Body of pancreas (tissue), 4 donors: ENCODE data around the gene DGKQ. TPM values are rescaled to one million over a fixed set of nuclear protein-coding genes. Genes with fewer than 3 reads are reported as not detected.

Experiments
- ATAC-seq: fragments of 150-250 bp; one replicate; pipeline ENCODE4 v1.9.1; 2016
- DNase-seq, 4 donors: peaks; one replicate each; pipeline ENCODE4 v3.0.0-alpha.2; 2019
- H3K27ac ChIP-seq, 4 donors: fragments of 200-600 bp; sonication (generic); 1 replicate in 3 of 4; 2 replicates in 1 of 4; pipeline versions ENCODE4 v1.5.1 to v1.6.1; 2016 to 2019; ENCODE audit warnings: mild to moderate bottlenecking in 1 of 4, mixed read lengths in 1 of 4, moderate library complexity in 1 of 4
- H3K27me3 ChIP-seq, 2 donors: fragments of 200-600 bp; sonication (generic); one replicate each; pipeline ENCODE4 v1.6.0; 2016; ENCODE audit warnings: mild to moderate bottlenecking in 1 of 2
- H3K36me3 ChIP-seq, 2 donors: fragments of 200-600 bp; sonication (generic); replicated peaks in 1 of 2; 2 replicates each; pipeline ENCODE4 v1.5.1; 2016; ENCODE audit warnings: low read depth in 2 of 2; ENCODE audit not compliant: insufficient read depth in 1 of 2
- H3K4me1 ChIP-seq: fragments of 200-600 bp; sonication (generic); one replicate; pipeline ENCODE4 v1.6.0; 2016
- H3K4me3 ChIP-seq, 2 donors: fragments of 200-600 bp; sonication (generic); 1 replicate in 1 of 2; 2 replicates in 1 of 2; pipeline ENCODE4 v1.5.1; 2016 to 2019
- H3K9me3 ChIP-seq, 3 donors: fragments of 200-600 bp; sonication (generic); 1 replicate in 2 of 3; 2 replicates in 1 of 3; pipeline ENCODE4 v1.5.1; 2016
- POLR2A ChIP-seq, 3 donors: fragments of 450-650 bp; IDR thresholded peaks; one replicate each; pipeline ENCODE4 v1.6.1; 2016; ENCODE audit warnings: antibody characterized with exemption in 3 of 3, mild to moderate bottlenecking in 2 of 3
- WGBS, 2 donors: methylation state at CpG; one replicate each; pipeline ENCODE4 v1.1.5; 2017; 5-methylcytosine and 5-hydroxymethylcytosine counted together
- intact Hi-C: fragments of 100-400 bp; cut with DNase I; formaldehyde crosslinking; loops from one replicate; pipeline ENCODE4 v1.15.1; 2023
- total RNA-seq, 2 donors: library from RNA; depleted of rRNA; stranded (reverse); fragments of >200 nt; gene quantifications; one replicate each; pipeline ENCODE4 v1.1.0, GENCODE V29; 2016
- TF ChIP-seq, protein P1 (sequence below), 7 experiments: fragments of 450-650 bp in 4 of 7; fragments of 200-600 bp in 3 of 7; sonication (generic) in 3 of 7; IDR thresholded peaks; one replicate each; pipeline ENCODE4 v1.5.1; 2016 to 2019; ENCODE audit warnings: antibody characterized with exemption in 7 of 7

The DGKQ gene
- total RNA-seq, 2 donors from 2014 or later: 13.2 to 17.5 TPM

DNA sequence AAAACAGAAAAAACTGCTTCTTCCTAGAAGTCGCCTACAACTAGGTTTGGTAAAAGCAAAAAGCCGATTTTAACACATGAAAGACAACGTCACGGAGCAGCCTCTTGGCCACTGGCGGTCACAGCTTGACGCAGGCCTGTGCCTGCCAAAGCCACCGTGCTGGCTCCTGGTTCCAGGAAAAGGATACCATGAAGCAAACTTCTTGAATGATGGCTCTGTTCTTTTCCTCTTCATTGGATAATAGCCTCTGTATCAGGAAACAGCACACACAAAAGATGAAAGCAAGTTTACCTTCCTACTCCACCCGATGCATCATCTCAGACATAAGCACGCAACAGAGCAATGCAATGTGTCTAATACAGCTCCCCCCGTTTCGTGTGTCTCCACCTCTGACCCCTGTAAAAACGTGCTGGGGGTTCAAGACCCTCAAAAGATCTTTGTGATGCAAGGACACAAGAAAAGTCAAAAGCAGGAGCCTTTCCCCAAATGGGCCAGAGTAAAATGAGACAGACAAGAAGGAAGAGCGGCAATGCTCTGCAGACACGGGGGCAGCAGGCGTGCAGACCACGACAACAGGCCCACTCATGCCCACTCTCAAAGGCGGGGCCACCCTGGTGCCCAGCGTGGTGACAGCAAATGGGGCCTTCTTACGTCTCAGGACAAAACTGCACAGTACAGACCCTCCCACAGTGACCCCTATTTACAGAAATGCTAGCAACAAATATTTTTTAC lies 60.7 kb downstream of the DGKQ start:
- intact Hi-C loops: no loop called here
- Histone ChIP-seq H3K4me1 (no peaks in the 10 kb centered on the region), H3K4me3 (no peak overlapping the region), H3K27ac (no peak overlapping the region), H3K27me3 (no peaks in the 10 kb centered on the region), H3K9me3 (no peaks in the 10 kb centered on the region), H3K36me3 (peaks cover 0 to 11% of the 10 kb centered on the region in 2 donors)
- no peak for TF ChIP-seq POLR2A (IDR thresholded peaks at IDR 0.05)
- TF ChIP-seq, protein P1, sequence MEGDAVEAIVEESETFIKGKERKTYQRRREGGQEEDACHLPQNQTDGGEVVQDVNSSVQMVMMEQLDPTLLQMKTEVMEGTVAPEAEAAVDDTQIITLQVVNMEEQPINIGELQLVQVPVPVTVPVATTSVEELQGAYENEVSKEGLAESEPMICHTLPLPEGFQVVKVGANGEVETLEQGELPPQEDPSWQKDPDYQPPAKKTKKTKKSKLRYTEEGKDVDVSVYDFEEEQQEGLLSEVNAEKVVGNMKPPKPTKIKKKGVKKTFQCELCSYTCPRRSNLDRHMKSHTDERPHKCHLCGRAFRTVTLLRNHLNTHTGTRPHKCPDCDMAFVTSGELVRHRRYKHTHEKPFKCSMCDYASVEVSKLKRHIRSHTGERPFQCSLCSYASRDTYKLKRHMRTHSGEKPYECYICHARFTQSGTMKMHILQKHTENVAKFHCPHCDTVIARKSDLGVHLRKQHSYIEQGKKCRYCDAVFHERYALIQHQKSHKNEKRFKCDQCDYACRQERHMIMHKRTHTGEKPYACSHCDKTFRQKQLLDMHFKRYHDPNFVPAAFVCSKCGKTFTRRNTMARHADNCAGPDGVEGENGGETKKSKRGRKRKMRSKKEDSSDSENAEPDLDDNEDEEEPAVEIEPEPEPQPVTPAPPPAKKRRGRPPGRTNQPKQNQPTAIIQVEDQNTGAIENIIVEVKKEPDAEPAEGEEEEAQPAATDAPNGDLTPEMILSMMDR (IDR thresholded peaks at IDR 0.05): no peak
- DNase-seq (peak in 1 of 4 donors; percentile 8), ATAC-seq (no peak)
- WGBS, 2 donors: 79 to 86% methylated on average over 19 of the region's 19 CpGs

DNA sequence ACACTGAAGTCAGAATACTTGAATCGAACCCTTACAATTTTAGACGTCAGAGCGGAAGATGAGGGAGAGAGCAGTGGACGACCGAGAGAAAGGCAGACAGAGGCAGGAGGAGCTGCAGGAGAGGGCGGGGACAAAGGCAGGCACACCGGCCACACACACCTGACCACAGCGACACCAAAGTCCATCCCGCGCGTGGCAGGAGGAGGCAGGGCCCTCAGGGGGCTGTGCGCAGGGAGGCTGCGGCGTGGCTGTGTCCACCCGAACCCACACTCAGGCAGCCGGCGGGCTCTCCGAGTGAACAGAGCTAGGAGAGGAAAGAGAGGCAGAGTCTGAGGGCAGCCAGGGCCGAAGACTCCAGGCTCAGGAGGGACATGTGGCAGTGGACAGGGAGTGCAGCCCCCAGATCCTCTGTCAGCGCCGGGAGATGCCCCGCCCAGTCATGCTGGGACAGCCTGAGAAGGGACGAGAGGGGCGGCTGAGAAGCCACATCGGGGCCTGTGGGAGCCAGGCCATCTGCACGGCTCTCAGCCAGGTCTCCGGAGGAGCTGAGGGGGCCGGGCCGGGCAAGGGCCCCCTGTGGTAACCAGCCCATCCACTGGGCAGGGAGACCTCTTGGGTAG lies 61.4 kb downstream of the DGKQ start:
- no peak overlapping the region for H3K27ac ChIP-seq
- DNase-seq (no peak), ATAC-seq (no peak)
- no peaks in the 10 kb centered on the region for H3K9me3 ChIP-seq
- H3K4me3 ChIP-seq: no peak overlapping the region
- TF ChIP-seq POLR2A (IDR thresholded peaks at IDR 0.05): no peak
- TF ChIP-seq, protein P1 (IDR thresholded peaks at IDR 0.05): no peak
- intact Hi-C loops: no loop called here
- H3K27me3 ChIP-seq: no peaks in the 10 kb centered on the region
- no peaks in the 10 kb centered on the region for H3K4me1 ChIP-seq
- peaks cover 0 to 11% of the 10 kb centered on the region in 2 donors for H3K36me3 ChIP-seq
- 81 to 85% methylated on average over 22 to 28 of the region's 29 CpGs for WGBS, 2 donors

DNA sequence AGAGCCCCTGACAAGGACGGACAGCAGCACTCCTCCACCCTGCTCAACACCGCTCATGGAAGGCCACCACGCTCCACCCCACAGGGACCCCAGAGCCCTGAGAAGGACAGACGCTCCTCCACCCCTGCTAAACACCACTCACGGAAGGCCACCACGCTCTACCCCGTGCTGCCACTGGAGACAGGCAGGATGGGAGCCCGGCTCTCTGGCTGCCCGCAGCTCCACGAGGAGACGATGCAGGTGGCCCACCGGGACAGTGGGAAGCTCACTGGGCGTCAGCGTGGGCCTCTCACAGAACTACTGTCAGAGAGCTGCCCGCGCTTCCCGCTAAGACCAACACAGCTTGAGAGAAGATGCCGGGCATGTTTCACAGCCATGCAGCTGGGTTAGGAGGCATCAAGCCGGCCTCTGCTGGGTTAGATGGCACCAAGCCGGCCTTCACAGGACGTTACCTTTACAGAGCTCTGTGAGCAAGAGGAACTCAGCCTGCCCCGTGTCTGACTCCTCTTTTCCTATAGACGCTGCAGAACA lies 62.1 kb downstream of the DGKQ start:
- Histone ChIP-seq H3K9me3 (no peaks in the 10 kb centered on the region), H3K27me3 (no peaks in the 10 kb centered on the region), H3K4me1 (no peaks in the 10 kb centered on the region), H3K36me3 (peaks cover 0 to 11% of the 10 kb centered on the region in 2 donors), H3K27ac (no peak overlapping the region), H3K4me3 (no peak overlapping the region)
- TF ChIP-seq, protein P1 (IDR thresholded peaks at IDR 0.05): no peak
- TF ChIP-seq POLR2A (IDR thresholded peaks at IDR 0.05): no peak
- DNase-seq (no peak), ATAC-seq (no peak)
- intact Hi-C loops: no loop called here
- 92% methylated on average over 18 to 19 of the region's 23 CpGs for WGBS, 2 donors

DNA sequence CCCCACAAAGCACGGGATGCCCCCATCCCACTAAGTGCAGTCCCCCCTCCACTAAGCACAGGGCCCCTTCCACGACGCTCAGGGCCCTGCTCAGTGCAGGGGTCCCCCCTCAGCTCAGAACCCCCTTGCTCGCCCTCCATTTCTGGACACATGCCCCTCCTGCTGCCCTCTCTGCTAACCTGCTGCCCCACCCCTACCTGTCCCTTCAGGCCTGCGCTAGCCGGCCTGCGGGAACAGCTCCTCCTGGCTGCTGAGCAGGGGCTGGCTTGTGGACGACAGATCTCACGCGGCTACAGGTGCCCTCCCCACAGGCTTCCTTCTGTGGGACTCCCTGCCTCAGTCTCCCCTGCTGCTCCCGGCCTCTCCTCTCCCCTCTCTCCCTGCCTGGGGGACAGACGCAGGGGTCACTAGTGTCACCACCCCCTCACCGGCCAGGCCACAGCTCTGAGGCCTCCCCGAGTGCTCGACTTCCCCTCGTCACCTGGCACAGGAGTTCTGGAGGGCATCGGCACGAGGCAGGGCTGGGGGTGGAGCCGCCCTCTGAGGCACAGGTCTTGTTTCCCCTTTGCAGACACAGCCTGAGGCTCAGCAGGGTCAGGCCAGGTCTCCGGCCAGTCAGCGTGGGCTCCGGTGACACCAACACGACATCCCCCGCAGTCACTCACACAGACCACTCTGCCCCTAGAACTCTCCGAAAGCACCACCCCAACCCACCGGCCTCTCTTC lies 62.8 kb downstream of the DGKQ start:
- no peaks in the 10 kb centered on the region for H3K9me3 ChIP-seq
- no peak for DNase-seq
- WGBS, 2 donors: 91% methylated on average over 14 to 24 of the region's 26 CpGs
- H3K4me1 ChIP-seq: no peaks in the 10 kb centered on the region
- H3K27me3 ChIP-seq: no peaks in the 10 kb centered on the region
- no peak for ATAC-seq
- H3K27ac ChIP-seq: no peak overlapping the region
- H3K4me3 ChIP-seq: no peak overlapping the region
- intact Hi-C loops: no loop called here
- peaks cover 0 to 11% of the 10 kb centered on the region in 2 donors for H3K36me3 ChIP-seq
- TF ChIP-seq, protein P1 (IDR thresholded peaks at IDR 0.05): no peak
- no peak for TF ChIP-seq POLR2A (IDR thresholded peaks at IDR 0.05)
